ENCODE results near the gene CSRNP3.

Gene CSRNP3

DNA sequence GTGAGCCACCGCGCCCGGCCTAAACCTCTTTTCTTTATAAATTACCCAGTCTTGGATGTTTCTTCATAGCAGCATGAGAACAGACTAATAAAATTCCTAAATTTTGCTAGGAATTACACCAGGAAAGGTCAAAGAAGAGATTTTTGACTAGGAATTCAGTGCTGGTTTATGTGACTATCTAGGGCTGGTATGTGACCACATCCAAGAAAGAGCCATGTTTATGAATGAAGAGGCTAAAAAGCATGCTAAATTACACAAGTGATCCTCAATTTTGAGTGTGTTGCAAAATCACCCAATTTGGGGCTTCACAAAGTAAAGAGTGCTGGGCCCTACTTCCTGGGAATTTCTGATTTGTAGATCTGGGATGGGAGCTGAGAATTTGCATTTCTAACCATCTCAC is 123.6 kb downstream of the CSRNP3 start:
- H3K4me3 Mint-ChIP-seq, result no peak overlapping the region
- H3K4me1 Mint-ChIP-seq, result peaks cover 16% of the 10 kb centered on the region
- peaks cover 3% of the 10 kb centered on the region for H3K27me3 Mint-ChIP-seq (ENCODE audit: low read depth, poor library complexity)
- peaks cover 77% of the 10 kb centered on the region for H3K36me3 Mint-ChIP-seq (ENCODE audit: low read depth)
- H3K9me3 Mint-ChIP-seq, result peaks cover 33% of the 10 kb centered on the region
- DNase-seq, result no peak
- H3K27ac Mint-ChIP-seq, result no peak overlapping the region
- TF ChIP-seq, protein P1, sequence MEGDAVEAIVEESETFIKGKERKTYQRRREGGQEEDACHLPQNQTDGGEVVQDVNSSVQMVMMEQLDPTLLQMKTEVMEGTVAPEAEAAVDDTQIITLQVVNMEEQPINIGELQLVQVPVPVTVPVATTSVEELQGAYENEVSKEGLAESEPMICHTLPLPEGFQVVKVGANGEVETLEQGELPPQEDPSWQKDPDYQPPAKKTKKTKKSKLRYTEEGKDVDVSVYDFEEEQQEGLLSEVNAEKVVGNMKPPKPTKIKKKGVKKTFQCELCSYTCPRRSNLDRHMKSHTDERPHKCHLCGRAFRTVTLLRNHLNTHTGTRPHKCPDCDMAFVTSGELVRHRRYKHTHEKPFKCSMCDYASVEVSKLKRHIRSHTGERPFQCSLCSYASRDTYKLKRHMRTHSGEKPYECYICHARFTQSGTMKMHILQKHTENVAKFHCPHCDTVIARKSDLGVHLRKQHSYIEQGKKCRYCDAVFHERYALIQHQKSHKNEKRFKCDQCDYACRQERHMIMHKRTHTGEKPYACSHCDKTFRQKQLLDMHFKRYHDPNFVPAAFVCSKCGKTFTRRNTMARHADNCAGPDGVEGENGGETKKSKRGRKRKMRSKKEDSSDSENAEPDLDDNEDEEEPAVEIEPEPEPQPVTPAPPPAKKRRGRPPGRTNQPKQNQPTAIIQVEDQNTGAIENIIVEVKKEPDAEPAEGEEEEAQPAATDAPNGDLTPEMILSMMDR (IDR thresholded peaks at IDR 0.05), result no peak

DNA sequence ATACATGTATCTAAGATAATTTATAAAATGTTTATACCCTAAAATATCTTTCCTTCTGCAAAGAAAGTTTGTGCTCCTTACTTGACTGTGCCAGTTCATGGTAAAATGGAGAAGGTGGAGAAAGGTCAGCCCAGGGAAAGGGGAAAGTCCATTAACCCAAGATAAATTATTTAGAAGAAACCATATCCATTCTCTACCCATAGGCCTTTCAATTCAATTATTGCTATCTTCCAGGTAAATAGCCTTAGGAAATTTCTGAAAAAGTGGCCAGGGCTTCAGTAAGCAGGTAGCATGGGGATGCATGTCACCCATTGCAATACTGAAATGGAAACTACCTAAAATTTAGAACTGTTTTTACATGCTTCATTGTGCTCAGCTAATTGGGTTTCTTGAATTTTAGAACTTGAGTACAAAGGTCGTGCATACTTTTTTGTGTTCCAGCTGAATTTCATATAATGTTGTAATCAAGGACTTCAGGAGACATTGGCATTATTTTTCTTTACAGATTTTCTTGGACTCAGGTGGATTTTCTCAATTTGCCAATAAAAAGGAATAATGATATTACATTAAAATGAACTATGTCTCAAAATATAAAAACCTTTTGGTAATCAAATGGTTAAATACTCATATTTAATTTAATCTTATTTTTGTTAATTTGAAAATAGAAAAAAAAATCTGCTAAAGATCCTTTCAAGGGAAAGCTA is 124.9 kb downstream of the CSRNP3 start:
- DNase-seq, result no peak
- Mint-ChIP-seq H3K9me3 (peaks cover 29% of the 10 kb centered on the region), H3K4me1 (peaks cover 17% of the 10 kb centered on the region), H3K36me3 (ENCODE audit: low read depth) (peaks cover 79% of the 10 kb centered on the region), H3K4me3 (no peak overlapping the region), H3K27me3 (ENCODE audit: low read depth, poor library complexity) (peaks cover 3% of the 10 kb centered on the region), H3K27ac (peak overlapping the region; percentile 45)
- TF ChIP-seq, protein P1 (IDR thresholded peaks at IDR 0.05), result no peak

DNA sequence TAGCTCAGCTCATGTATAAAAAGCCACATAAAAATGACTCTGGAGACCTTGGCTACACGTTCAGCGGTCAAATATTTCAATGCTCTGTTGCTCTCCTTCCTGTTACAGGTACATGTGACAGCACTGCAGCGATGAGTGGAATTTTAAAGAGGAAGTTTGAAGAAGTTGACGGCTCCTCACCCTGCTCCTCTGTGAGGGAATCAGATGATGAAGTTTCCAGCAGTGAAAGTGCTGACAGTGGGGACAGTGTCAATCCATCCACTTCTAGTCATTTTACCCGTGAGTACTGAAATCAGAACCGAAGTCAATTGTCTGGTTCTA is 125.4 kb downstream of the CSRNP3 start:
- Mint-ChIP-seq H3K4me3 (no peak overlapping the region), H3K36me3 (ENCODE audit: low read depth) (peaks cover 76% of the 10 kb centered on the region), H3K4me1 (peaks cover 17% of the 10 kb centered on the region), H3K9me3 (peaks cover 24% of the 10 kb centered on the region), H3K27ac (peak overlapping the region; percentile 90), H3K27me3 (ENCODE audit: low read depth, poor library complexity) (peaks cover 3% of the 10 kb centered on the region)
- TF ChIP-seq, protein P1 (IDR thresholded peaks at IDR 0.05), result no peak
- DNase-seq, result no peak

DNA sequence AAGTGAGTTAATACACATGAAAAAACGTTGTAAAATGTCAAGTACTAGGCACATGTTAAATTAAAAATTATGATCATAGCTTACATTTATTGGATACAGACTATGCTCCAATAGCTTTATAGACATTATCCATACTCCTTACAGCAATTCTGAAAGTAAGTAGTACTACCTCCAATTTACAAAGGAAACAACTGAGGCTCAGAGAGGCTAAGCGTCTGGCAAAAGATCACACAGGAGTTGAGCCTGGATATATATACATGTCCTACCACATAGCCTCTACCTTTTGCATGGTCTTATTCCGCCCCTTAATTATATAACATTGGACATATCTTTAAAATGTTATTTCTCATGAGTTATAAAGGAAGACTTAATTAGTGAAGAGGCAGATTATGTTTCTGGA is 127.3 kb downstream of the CSRNP3 start:
- Mint-ChIP-seq H3K4me1 (peaks cover 29% of the 10 kb centered on the region), H3K9me3 (peaks cover 8% of the 10 kb centered on the region), H3K36me3 (ENCODE audit: low read depth) (peaks cover 68% of the 10 kb centered on the region), H3K4me3 (no peak overlapping the region), H3K27ac (no peak overlapping the region), H3K27me3 (ENCODE audit: low read depth, poor library complexity) (no peaks in the 10 kb centered on the region)
- TF ChIP-seq, protein P1 (IDR thresholded peaks at IDR 0.05), result no peak
- no peak for DNase-seq

DNA sequence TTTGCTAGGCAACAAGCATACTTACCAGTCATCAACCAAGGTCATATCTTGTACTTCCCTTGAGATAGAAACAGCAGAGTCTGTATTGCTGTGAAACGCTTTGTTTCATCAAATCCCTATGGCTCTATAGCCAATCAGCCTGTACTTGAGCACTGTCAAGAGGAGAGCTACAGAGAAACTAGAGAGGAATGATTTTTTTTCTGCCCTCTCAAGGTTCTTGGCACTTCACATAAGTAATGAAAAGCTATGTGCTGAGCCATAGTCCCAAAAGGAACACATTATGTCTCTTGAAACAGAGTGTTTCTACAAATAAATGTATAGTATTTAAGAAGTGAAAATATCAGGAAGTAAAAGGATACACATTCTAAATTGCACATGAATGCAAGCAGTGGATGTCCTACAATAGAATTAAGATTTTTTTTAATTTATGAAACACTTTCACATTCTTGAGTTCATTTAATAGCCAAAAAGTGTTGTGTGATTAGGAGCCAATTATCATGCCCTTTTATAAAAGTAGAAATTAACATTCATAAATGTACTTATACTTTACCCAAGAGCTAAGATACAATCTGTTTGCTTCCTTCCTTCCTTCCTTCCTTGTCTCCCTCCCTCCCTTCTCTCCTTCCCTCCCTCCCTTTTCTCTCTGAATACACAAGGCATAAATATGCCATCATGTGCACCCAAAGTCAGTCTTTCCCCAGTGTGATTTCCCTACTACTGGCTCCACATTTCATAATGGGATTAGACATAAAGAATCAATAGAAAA is 131.8 kb downstream of the CSRNP3 start:
- Mint-ChIP-seq H3K4me1 (peaks cover 34% of the 10 kb centered on the region), H3K36me3 (ENCODE audit: low read depth) (peaks cover 84% of the 10 kb centered on the region), H3K27ac (peak overlapping the region; percentile 49), H3K4me3 (no peak overlapping the region), H3K27me3 (ENCODE audit: low read depth, poor library complexity) (no peaks in the 10 kb centered on the region), H3K9me3 (peaks cover 14% of the 10 kb centered on the region)
- no peak for DNase-seq
- TF ChIP-seq, protein P1 (IDR thresholded peaks at IDR 0.05), result no peak

Measured in nephron progenitor cell (in vitro differentiated cells).